ENCODE measurements around the gene USP25. TPM values are rescaled to one million over a fixed set of nuclear protein-coding genes. Genes with fewer than 3 reads are reported as not detected.

Gene USP25
- total RNA-seq, 2 donors from 2014 or later: 42.9 to 44.7 TPM

DNA sequence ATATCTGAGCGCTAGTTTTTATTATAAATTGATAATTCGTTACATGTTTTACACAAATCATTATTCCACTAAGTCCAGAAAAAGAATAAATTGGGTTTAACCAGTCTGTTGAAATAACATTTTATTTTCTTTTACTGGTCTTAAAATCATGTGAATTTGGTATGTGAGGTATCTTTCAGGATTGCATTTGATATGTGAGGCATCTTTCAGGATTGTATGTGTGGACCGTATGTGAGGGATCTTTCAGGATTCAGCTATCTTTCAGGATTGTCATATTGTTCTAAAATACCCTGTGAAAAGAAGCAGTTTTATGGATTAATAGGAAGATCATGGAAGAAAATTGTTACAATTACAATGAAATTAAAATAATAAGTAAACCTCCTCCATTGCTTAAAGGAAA is 42.9 kb downstream of the USP25 start:
- Histone ChIP-seq H3K9me3 (no peaks in the 10 kb centered on the region), H3K27ac (no peak overlapping the region), H3K4me3 (no peak overlapping the region), H3K27me3 (no peaks in the 10 kb centered on the region), H3K4me1 (peaks cover 0 to 12% of the 10 kb centered on the region in 2 donors), H3K36me3 (no peaks in the 10 kb centered on the region)
- TF ChIP-seq CTCF (IDR thresholded peaks at IDR 0.05): no peak
- no peak for DNase-seq (ENCODE audit: low spot score)

DNA sequence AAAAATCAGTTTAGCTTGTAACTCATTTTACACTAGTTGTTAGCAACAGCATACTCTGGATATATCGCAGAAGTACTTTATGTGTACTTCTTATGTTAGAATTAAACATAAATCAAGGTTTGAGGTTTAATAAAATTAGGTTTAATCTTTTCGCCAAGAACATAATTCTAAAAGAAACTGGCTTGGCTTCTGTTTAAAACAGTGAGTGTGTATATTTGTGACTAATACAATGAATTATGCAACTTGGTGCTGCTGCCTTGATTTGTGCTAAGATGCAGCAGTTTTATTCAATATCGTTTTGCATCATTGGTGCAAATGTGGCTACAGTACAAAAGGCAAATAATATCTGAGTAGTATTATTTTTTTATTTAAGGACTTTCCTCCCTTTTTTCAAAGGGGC is 44.8 kb downstream of the USP25 start:
- H3K27ac ChIP-seq: no peak overlapping the region

GRCh38 chr21:15775291-15775690 is 45.5 kb downstream of the USP25 start:
- Histone ChIP-seq H3K4me3 (no peak overlapping the region), H3K4me1 (no peaks in the 10 kb centered on the region)

More for the DNA sequence above, 44.8 kb downstream of the USP25 start:
- Histone ChIP-seq H3K36me3 (no peaks in the 10 kb centered on the region), H3K9me3 (no peaks in the 10 kb centered on the region), H3K4me3 (no peak overlapping the region), H3K4me1 (no peaks in the 10 kb centered on the region), H3K27me3 (no peaks in the 10 kb centered on the region)
- TF ChIP-seq CTCF (IDR thresholded peaks at IDR 0.05): no peak
- DNase-seq (ENCODE audit: low spot score): no peak

DNA sequence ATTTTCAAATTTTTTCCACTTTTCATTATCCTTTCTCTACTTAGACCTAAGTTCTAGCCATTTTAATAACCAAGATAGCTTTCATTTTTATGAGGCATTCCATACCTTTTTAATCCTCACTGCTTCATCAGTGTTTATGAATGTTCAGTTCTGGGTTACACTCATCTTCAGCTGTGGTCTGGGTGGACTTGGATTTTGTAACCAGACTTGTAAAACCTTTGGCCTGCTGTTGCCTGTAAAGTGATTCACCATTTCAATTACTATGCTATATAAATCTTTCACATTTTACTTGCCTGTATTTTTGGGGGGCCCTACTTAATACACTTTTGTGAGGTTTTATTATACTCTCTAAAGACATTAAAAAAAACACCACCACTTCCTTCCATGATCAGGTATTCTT is 46.2 kb downstream of the USP25 start:
- no peaks in the 10 kb centered on the region for H3K9me3 ChIP-seq
- DNase-seq (ENCODE audit: low spot score): no peak
- peaks cover 4% of the 10 kb centered on the region for H3K36me3 ChIP-seq
- H3K4me1 ChIP-seq: no peaks in the 10 kb centered on the region
- no peak for TF ChIP-seq CTCF (IDR thresholded peaks at IDR 0.05)
- H3K27me3 ChIP-seq: no peaks in the 10 kb centered on the region
- H3K27ac ChIP-seq: no peak overlapping the region
- H3K4me3 ChIP-seq: no peak overlapping the region

More at GRCh38 chr21:15775291-15775690, 45.5 kb downstream of the USP25 start:
- no peak for TF ChIP-seq CTCF (IDR thresholded peaks at IDR 0.05)
- DNase-seq (ENCODE audit: low spot score): no peak
- no peak overlapping the region for H3K27ac ChIP-seq
- H3K27me3 ChIP-seq: no peaks in the 10 kb centered on the region
- no peaks in the 10 kb centered on the region for H3K36me3 ChIP-seq
- H3K9me3 ChIP-seq: no peaks in the 10 kb centered on the region

- no peaks in the 10 kb centered on the region for H3K4me1 ChIP-seq
- no peak for DNase-seq (ENCODE audit: low spot score)
Measured at GRCh38 chr21:15776818-15777217, 47.0 kb downstream of the USP25 start.

More at GRCh38 chr21:15776818-15777217, 47.0 kb downstream of the USP25 start:
- H3K9me3 ChIP-seq: no peaks in the 10 kb centered on the region
- TF ChIP-seq CTCF (IDR thresholded peaks at IDR 0.05): no peak
- H3K27ac ChIP-seq: no peak overlapping the region
- no peaks in the 10 kb centered on the region for H3K27me3 ChIP-seq
- peaks cover 13% of the 10 kb centered on the region for H3K36me3 ChIP-seq
- H3K4me3 ChIP-seq: no peak overlapping the region

Data from right atrium auricular region (tissue), 2 donors.